ACC112 (cell line): Measurements from ENCODE around the gene AANAT.
"Not testable (repeated sequence)": the region's sequence is repeated elsewhere in the genome, so short reads cannot be mapped to it uniquely, and the experiment has no call there.

Experiments
- H2AFZ ChIP-seq: fragments of 200-600 bp; sonication (generic); one replicate; pipeline ENCODE4 v1.6.0; 2017; ENCODE audit warnings: antibody characterized with exemption, low read length; ENCODE audit not compliant: unreplicated experiment
- H3K27ac ChIP-seq: fragments of 200-600 bp; sonication (generic); 2 replicates; pipeline ENCODE4 v1.5.1; 2014; ENCODE audit warnings: low read depth, mild to moderate bottlenecking, antibody characterized with exemption, low read length, moderate library complexity
- H3K27me3 ChIP-seq: fragments of 200-600 bp; sonication (generic); 2 replicates; pipeline ENCODE4 v1.6.1; 2014; ENCODE audit warnings: mild to moderate bottlenecking, antibody characterized with exemption, low read length, moderate library complexity, mixed read lengths; ENCODE audit not compliant: insufficient read depth
- H3K36me3 ChIP-seq: fragments of 200-600 bp; sonication (generic); 2 replicates; pipeline ENCODE4 v1.6.1; 2016; ENCODE audit warnings: mild to moderate bottlenecking, antibody characterized with exemption, low read length, moderate library complexity, mixed read lengths; ENCODE audit not compliant: insufficient read depth
- H3K4me1 ChIP-seq: fragments of 200-600 bp; sonication (generic); one replicate; pipeline ENCODE4 v1.6.1; 2016; ENCODE audit warnings: low read length, mixed read lengths; ENCODE audit not compliant: insufficient read depth, unreplicated experiment, control insufficient read depth
- H3K4me3 ChIP-seq: fragments of 200-600 bp; sonication (generic); 2 replicates; pipeline ENCODE4 v1.5.1; 2014; ENCODE audit warnings: mild to moderate bottlenecking, low read depth, low read length
- H3K79me2 ChIP-seq: fragments of 200-600 bp; sonication (generic); one replicate; pipeline ENCODE4 v1.6.0; 2016; ENCODE audit warnings: low read length; ENCODE audit not compliant: control insufficient read depth, unreplicated experiment, insufficient read depth

The AANAT gene

GRCh38 chr17:76499267-76499667 lies 31.9 kb downstream of the AANAT start:
- Histone ChIP-seq H3K79me2 (peaks cover 23% of the 10 kb centered on the region), H3K4me1 (peaks cover 39% of the 10 kb centered on the region), H3K27ac (no peak overlapping the region), H2AFZ (no peak overlapping the region), H3K4me3 (0 out of 2 replicates have a peak overlapping the region, but pooled peaks have one; percentile 29), H3K27me3 (no peaks in the 10 kb centered on the region), H3K36me3 (no peaks in the 10 kb centered on the region)

DNA sequence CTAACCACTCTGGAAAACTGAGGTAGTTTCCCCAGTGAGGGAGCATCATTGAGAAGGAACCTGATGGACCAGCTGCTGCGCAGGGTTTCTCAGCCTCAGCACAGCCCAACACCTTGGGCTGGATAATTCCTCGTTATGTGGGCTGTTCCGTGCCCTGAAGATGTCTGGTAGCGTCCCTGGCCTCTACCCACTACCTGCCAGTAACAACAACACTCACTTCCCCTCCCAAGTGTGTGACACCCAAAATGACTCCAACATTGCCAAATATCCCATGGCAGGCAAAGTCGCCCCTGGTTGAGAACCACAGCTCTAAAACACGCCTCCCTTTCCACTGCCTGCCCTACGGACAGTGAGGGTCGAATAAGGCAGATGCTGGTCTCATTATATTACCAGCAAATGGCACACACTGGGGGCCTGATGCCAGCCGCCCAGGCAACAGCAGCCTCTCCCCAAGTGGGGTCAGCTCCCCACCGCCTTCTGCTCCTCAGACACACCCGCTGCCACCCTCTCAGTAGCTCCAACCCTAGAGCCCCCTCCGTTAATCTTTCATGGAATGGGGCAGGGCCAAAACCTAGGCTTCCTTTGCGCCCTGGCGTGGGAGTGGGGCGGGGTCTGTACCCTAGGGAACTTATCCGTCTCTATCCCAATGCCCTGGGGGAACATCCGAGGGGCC lies 32.8 kb downstream of the AANAT start:
- no peak overlapping the region for H2AFZ ChIP-seq
- no peaks in the 10 kb centered on the region for H3K27me3 ChIP-seq

DNA sequence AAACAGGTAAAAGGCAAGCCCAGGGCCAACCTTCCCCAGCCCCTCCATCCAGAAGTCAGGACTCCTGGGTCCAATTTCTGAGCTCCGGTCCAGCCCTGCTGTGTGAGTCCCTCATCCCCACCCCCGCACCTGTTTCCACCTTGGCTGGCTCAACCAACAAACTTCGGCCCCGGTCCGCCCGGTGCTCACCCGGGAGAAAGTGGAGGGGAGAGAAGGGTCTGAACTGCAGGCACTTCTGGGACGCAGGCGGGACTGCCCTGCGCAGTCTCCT lies 33.3 kb downstream of the AANAT start:
- H2AFZ ChIP-seq, result peak overlapping the region; percentile 18
- peak overlapping the region; percentile 91 for H3K4me3 ChIP-seq
- peaks cover 39% of the 10 kb centered on the region for H3K4me1 ChIP-seq
- H3K36me3 ChIP-seq, result no peaks in the 10 kb centered on the region
- H3K79me2 ChIP-seq, result peaks cover 23% of the 10 kb centered on the region
- H3K27me3 ChIP-seq, result no peaks in the 10 kb centered on the region
- peak overlapping the region; percentile 6; the same call in 1 of the 2 replicates for H3K27ac ChIP-seq

More for the DNA sequence above, 32.8 kb downstream of the AANAT start:
- peak overlapping the region; percentile 31; the same call in 1 of the 2 replicates for H3K27ac ChIP-seq
- peak overlapping the region; percentile 91 for H3K4me3 ChIP-seq
- H3K36me3 ChIP-seq, result no peaks in the 10 kb centered on the region
- H3K4me1 ChIP-seq, result peaks cover 39% of the 10 kb centered on the region
- H3K79me2 ChIP-seq, result peaks cover 23% of the 10 kb centered on the region

- Histone ChIP-seq H3K36me3 (no peaks in the 10 kb centered on the region), H3K4me1 (peaks cover 39% of the 10 kb centered on the region), H3K4me3 (peak within 1 kb of the TSS; percentile 91), H3K27ac (peak within 1 kb of the TSS; percentile 31; the same call in 1 of the 2 replicates), H2AFZ (peak within 1 kb of the TSS; percentile 88), H3K79me2 (peaks cover 23% of the 10 kb centered on the region), H3K27me3 (no peaks in the 10 kb centered on the region)
Measured at GRCh38 chr17:76501018-76501826, 33.8 kb downstream of the AANAT start, which contains the start of gene RHBDF2. TSS of gene RHBDF2 (minus strand) at chr17:76501423. CDS start at chr17:76481524, 19,899 bp downstream.

DNA sequence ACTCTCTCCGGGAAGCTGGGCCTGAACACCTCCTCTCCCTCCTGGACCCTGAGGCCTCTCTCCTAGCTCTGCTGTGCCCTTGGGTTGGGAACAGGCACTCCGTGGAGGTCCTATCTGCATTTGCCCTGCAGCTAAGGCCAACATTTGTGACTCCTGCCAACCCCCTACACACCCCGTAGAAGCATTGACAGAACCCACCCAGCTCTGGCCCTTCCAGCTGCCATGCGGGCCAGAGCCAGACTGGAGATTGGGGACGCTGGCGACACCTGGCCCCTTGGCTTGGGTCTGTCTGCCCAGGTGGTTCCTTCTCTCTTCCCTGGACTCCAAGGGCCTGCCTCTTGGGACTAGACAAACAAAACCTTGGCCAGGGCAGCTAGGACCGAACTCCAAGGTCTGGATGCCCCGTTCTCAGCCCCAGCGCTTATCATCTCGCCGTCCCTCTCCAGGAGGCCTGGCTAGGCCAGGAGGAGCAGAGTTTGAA lies 34.5 kb downstream of the AANAT start:
- H2AFZ ChIP-seq, result peak overlapping the region; percentile 88
- peak overlapping the region; percentile 23; the same call in 1 of the 2 replicates for H3K27ac ChIP-seq
- no peaks in the 10 kb centered on the region for H3K36me3 ChIP-seq

GRCh38 chr17:76502341-76503211 lies 35.2 kb downstream of the AANAT start:
- H3K27ac ChIP-seq, result no peak overlapping the region
- H3K4me3 ChIP-seq, result no peak overlapping the region
- no peak overlapping the region for H2AFZ ChIP-seq
- peaks cover 20% of the 10 kb centered on the region for H3K79me2 ChIP-seq
- H3K27me3 ChIP-seq, result no peaks in the 10 kb centered on the region
- H3K36me3 ChIP-seq, result no peaks in the 10 kb centered on the region
- H3K4me1 ChIP-seq, result peaks cover 37% of the 10 kb centered on the region

More for the DNA sequence above, 34.5 kb downstream of the AANAT start:
- Histone ChIP-seq H3K4me3 (peak overlapping the region; percentile 91), H3K27me3 (no peaks in the 10 kb centered on the region), H3K4me1 (peaks cover 39% of the 10 kb centered on the region), H3K79me2 (peaks cover 23% of the 10 kb centered on the region)

GRCh38 chr17:76504117-76504516 lies 36.7 kb downstream of the AANAT start:
- no peak overlapping the region for H2AFZ ChIP-seq
- H3K4me3 ChIP-seq, result no peak overlapping the region
- H3K36me3 ChIP-seq, result no peaks in the 10 kb centered on the region
- peaks cover 22% of the 10 kb centered on the region for H3K4me1 ChIP-seq
- H3K27ac ChIP-seq, result no peak overlapping the region
- H3K79me2 ChIP-seq, result peaks cover 16% of the 10 kb centered on the region
- no peaks in the 10 kb centered on the region for H3K27me3 ChIP-seq

GRCh38 chr17:76506408-76507345 lies 39.3 kb downstream of the AANAT start:
- Histone ChIP-seq H3K4me1 (peaks cover 5% of the 10 kb centered on the region), H3K27ac (no peak overlapping the region), H3K4me3 (no peak overlapping the region), H3K79me2 (no peaks in the 10 kb centered on the region), H2AFZ (no peak overlapping the region), H3K36me3 (no peaks in the 10 kb centered on the region), H3K27me3 (no peaks in the 10 kb centered on the region)

- H3K27ac ChIP-seq, H3K4me1 ChIP-seq, H3K27me3 ChIP-seq, H3K79me2 ChIP-seq, H3K36me3 ChIP-seq, H2AFZ ChIP-seq, H3K4me3 ChIP-seq: not testable (repeated sequence)
Measured at GRCh38 chr17:76508472-76509063, 41.2 kb downstream of the AANAT start.
